Measurements from ENCODE around the gene TBRG1.
"Not testable (repeated sequence)": the region's sequence is repeated elsewhere in the genome, so short reads cannot be mapped to it uniquely, and the experiment has no call there.

The TBRG1 gene, protein sequence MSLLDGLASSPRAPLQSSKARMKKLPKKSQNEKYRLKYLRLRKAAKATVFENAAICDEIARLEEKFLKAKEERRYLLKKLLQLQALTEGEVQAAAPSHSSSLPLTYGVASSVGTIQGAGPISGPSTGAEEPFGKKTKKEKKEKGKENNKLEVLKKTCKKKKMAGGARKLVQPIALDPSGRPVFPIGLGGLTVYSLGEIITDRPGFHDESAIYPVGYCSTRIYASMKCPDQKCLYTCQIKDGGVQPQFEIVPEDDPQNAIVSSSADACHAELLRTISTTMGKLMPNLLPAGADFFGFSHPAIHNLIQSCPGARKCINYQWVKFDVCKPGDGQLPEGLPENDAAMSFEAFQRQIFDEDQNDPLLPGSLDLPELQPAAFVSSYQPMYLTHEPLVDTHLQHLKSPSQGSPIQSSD

GRCh38 chr11:124622531-124623451, at the start of gene TBRG1:
TBRG1 (plus strand) TSS chr11:124622864; CDS start chr11:124623084, 220 bp downstream.
- DNase-seq, result peak; percentile 81 to 85

DNA sequence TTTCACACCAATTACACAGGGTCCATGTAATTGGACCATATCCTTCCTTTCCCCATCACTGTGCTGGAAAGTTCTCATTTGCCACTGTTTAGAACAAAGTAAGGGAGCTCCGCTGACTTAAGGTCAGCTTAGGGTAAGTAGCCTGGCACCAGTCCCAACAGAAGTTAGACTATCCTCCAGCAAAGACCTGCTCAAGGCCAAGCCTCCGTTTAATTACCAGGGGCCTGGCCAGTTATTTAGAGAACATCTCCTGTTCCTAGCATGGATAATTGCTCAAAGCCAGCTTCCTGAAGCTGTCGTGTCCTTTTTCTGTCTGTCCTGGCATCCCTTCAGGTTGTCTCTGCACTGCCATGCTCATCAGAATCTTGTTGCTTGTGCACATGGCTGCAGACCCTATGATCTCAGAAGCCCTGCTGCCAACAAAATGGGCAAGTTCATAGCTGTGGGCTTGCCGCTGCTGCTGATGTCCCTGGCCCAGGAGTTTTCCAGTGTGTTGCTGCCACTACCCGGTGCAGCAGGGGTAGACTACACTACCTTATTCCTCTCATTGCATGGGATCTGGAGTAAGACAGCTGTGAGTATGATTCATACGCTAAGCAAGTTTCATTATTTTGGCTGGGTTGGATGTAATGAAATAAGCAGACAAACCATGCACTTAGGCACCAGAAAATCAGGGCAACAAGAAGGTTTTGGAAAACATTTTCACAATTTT, 44.8 kb upstream of the TBRG1 start:
- no peak for DNase-seq

- no peak for DNase-seq
Observed at GRCh38 chr11:124578761-124579160, 43.9 kb upstream of the TBRG1 start.

- DNase-seq, result no peak
Observed at GRCh38 chr11:124581817-124582216, 40.8 kb upstream of the TBRG1 start.

GRCh38 chr11:124582565-124582964, 40.1 kb upstream of the TBRG1 start:
- no peak for DNase-seq

DNA sequence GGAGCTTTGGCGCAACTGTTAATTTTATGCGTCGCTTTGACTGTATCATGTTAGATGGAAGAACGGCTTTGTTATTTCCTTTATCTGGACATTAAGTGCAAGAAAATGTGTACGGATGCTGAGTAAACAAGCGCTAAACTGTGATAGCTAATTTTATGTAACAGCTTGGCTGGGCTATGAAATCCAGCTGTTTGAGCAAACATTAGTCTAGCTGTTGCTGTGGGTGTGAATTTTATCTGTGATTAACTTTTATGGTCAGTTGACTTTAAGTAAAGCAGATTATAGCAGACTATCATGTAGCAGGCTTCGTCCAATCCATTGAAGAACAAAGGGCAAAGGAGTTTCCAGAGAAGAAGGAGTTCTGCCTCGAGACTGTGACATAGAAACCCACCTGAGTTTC, 38.9 kb upstream of the TBRG1 start:
- no peak for DNase-seq

DNA sequence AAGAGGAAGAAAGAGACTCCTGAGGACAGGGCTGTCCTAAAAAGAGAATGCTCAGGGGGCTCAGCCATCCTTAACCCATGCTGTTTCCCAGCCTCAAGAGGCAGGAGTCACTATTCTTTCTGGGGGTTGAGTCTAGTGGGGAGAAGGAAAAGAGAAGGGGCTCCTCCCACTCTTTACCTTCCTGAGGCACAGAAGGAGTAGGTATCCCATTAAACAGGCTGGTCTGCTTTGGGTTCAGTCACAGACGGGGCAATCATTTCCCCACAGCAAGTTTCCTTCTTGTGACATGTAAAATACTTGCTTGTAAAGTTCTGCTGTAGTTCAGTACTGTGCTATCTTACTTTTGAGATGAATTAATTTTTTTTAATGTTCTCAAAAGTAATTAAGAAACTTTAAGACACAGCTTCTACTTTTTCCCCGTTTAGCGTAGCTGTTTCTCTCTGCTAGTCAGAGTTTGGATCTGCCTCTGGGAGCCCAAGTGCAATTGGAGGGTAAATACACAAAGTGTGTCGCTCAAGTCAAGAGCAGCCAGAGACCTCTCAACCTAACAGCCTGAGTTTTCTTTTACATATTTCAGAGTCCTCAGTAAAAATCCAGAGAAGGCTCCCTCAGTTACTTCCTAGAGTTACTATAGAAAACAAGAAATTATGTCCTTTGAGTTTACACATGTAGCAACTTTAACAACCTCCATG, 37.8 kb upstream of the TBRG1 start:
- no peak for DNase-seq

DNA sequence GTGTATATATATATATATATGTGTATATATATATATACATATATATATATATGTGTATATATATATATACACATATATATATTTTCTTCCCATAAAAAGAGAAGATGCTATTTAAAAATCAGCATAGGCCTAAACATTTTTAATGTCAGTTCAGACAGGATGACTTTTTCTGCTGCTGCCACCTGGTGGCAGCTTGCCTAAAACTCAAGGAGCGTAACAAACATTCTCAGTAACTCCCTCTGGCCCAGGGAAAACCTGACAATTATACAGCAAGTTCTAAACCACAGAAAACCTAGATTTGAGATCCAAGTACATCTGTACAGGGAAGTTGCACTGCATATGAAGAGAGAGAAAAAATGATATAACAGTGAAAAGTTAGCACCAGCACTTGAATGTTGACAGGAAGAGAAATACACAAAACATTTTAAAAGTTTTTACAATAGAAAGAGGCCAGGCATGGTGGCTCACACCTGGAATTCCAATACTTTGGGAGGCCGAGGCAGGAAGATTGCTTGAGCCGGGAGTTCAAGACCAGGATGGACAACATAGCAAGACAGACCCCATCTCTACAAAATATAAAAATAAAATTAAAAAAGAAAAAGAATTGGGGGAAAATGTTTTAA, 36.3 kb upstream of the TBRG1 start:
- peak; percentile 35 to 59 for DNase-seq

- no peak for DNase-seq
Observed at GRCh38 chr11:124591430-124591829, 31.2 kb upstream of the TBRG1 start.

GRCh38 chr11:124592627-124593026, 30.0 kb upstream of the TBRG1 start:
- no peak for DNase-seq

GRCh38 chr11:124595302-124595701, 27.4 kb upstream of the TBRG1 start:
- DNase-seq, result no peak

GRCh38 chr11:124597626-124598025, 25.0 kb upstream of the TBRG1 start:
- no peak for DNase-seq

- DNase-seq, result no peak
Observed at GRCh38 chr11:124600621-124601320, 21.9 kb upstream of the TBRG1 start.

DNA sequence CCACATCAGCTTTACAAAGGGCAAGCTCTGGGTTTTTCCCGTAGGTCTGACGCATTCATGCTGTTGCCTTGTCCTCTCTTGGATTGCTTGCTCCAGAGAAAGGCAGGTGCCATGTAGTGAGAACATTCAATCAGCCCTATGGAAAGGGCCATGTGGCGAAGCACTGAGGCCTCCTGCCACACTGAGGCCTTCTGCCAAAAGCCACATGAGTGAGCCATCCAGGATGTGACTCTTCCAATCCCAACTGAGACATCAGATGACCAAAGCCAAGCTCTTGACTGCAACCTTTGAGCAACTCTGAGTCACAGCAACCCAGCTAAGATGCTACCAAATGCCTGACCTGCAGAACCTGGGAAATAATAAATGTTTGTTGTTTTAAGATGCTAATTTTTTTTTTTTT, 20.5 kb upstream of the TBRG1 start:
- DNase-seq, result no peak

DNA sequence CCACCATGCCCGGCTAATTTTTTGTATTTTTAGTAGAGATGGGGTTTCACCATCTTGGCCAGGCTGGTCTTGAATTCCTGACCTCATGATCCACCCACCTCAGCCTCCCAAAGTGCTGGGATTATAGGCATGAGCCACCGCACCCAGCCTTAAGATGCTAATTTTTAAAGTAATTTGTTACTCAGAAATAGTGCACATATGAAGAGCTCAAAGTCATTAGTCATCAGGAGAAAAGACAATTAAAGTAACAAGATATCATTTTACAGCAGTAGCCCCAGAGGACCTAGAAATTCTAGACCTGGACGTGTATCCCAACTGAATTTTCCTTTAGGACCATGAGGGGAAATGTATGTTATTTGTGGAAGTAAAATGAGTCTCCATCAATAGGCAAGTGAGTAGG, 19.9 kb upstream of the TBRG1 start:
- DNase-seq, result not testable (repeated sequence)

- DNase-seq, result no peak
Observed at GRCh38 chr11:124605719-124606118, 16.9 kb upstream of the TBRG1 start.

DNA sequence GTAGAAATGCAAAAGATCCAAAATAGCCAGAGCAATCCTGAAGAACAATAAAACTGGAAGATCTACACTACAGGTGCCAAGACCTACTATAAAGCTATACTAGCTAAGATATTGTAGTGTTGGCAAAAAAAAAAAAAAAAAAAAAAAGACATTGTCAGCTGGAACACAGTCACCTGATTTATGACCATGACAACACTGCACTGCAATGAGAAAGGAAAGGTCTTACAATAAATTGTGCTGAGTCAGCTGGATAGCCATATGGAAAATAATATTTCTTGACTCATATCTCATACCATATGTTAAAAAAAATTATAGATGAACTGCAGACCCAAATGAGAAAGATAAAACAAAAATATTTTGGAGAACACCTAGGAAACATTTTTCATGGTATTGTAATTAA, 14.5 kb upstream of the TBRG1 start:
- no peak for DNase-seq

- DNase-seq, result no peak
Observed at GRCh38 chr11:124610295-124610694, 12.4 kb upstream of the TBRG1 start.

GRCh38 chr11:124611064-124611463, 11.6 kb upstream of the TBRG1 start, which contains the start of gene PANX3:
PANX3 (plus strand) TSS chr11:124611428; CDS start chr11:124611557, 129 bp downstream.
- DNase-seq, result no peak

DNA sequence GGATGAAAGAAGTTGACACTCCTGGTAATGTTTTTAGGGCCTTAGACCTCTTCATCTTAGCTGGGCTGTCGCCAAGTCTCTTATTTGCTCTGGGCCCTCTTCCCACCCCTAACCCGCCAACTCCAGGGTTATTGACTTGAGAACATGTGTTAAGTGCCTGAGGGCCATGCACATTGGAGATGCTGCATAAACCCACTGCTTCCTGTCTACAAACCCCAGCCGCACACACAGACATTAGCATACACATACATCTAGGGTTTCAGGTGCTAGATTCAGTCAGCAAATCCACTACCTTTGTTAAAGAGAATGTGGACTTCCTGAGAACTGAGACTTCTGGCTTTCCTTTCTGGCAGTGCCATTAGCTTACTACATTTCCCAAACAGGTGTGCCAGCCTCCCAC, 10.6 kb upstream of the TBRG1 start:
- DNase-seq, result no peak

- DNase-seq, result no peak
Observed at GRCh38 chr11:124612567-124613246, 10.0 kb upstream of the TBRG1 start.
